Thoracic aorta (tissue), 2 donors: ENCODE measurements around the gene SDS. TPM values are rescaled to one million over a fixed set of nuclear protein-coding genes. Genes with fewer than 3 reads are reported as not detected.

Experiments used
- ATAC-seq: fragments of 150-250 bp; one replicate; pipeline ENCODE4 v1.8.0; 2017; ENCODE audit warnings: low read depth; ENCODE audit not compliant: insufficient number of reproducible peaks, low FRiP score
- DNase-seq: peaks from one replicate; pipeline ENCODE4 v3.0.0-alpha.2; 2020; ENCODE audit warnings: low spot score
- H3K27ac ChIP-seq, 2 donors: fragments of 200-600 bp; sonication (generic); 1 replicate in 1 of 2; 2 replicates in 1 of 2; pipeline ENCODE4 v1.5.1; 2016; ENCODE audit warnings: mild to moderate bottlenecking in 2 of 2, moderate library complexity in 2 of 2
- H3K27me3 ChIP-seq: fragments of 200-600 bp; sonication (generic); replicated peaks from 2 replicates; pipeline ENCODE4 v1.6.0; 2016; ENCODE audit warnings: mild to moderate bottlenecking; ENCODE audit not compliant: insufficient read depth
- H3K36me3 ChIP-seq: fragments of 200-600 bp; sonication (generic); one replicate; pipeline ENCODE4 v1.5.1; 2016
- H3K4me1 ChIP-seq, 2 donors: fragments of 200-600 bp; sonication (generic); 1 replicate in 1 of 2; 2 replicates in 1 of 2; pipeline versions ENCODE4 v1.5.1 to v1.6.0; 2016; ENCODE audit warnings: low read depth in 2 of 2, mild to moderate bottlenecking in 1 of 2; ENCODE audit not compliant: control insufficient read depth in 1 of 2
- H3K4me3 ChIP-seq: fragments of 200-600 bp; sonication (generic); 2 replicates; pipeline ENCODE4 v1.5.1; 2016; ENCODE audit warnings: mild to moderate bottlenecking
- H3K9me3 ChIP-seq: fragments of 200-600 bp; sonication (generic); 2 replicates; pipeline ENCODE4 v1.5.1; 2016
- CTCF ChIP-seq: fragments of 200-600 bp; sonication (generic); IDR thresholded peaks from one replicate; pipeline ENCODE4 v1.5.1; 2019; ENCODE audit warnings: antibody characterized with exemption
- total RNA-seq, 2 donors: library from RNA; depleted of rRNA; stranded (reverse); fragments of >200 nt; gene quantifications; one replicate each; pipeline versions ENCODE4 v1.1.0 to v1.2.3, GENCODE V29; 2016

The SDS gene
- total RNA-seq, 2 donors from 2014 or later, result 5.9 TPM; not detected in 1

GRCh38 chr12:113436586-113436985 is 32.9 kb upstream of the SDS start:
- no peaks in the 10 kb centered on the region for H3K9me3 ChIP-seq
- ATAC-seq (no peak), DNase-seq (no peak)
- no peaks in the 10 kb centered on the region for H3K4me1 ChIP-seq
- no peak overlapping the region for H3K27ac ChIP-seq
- no peaks in the 10 kb centered on the region for H3K27me3 ChIP-seq
- H3K4me3 ChIP-seq, result no peak overlapping the region
- no peaks in the 10 kb centered on the region for H3K36me3 ChIP-seq
- TF ChIP-seq CTCF, result no peak

- H3K27ac ChIP-seq, result no peak overlapping the region
- no peak for DNase-seq
- no peak overlapping the region for H3K4me3 ChIP-seq
- H3K9me3 ChIP-seq, result no peaks in the 10 kb centered on the region
- no peaks in the 10 kb centered on the region for H3K36me3 ChIP-seq
- H3K27me3 ChIP-seq, result no peaks in the 10 kb centered on the region
- ATAC-seq, result no peak
- TF ChIP-seq CTCF, result no peak
- no peaks in the 10 kb centered on the region for H3K4me1 ChIP-seq
Observed at GRCh38 chr12:113435367-113435766, 31.7 kb upstream of the SDS start.

- no peak overlapping the region for H3K27ac ChIP-seq
- H3K36me3 ChIP-seq, result no peaks in the 10 kb centered on the region
- no peaks in the 10 kb centered on the region for H3K9me3 ChIP-seq
- no peaks in the 10 kb centered on the region for H3K27me3 ChIP-seq
- no peak for DNase-seq
- TF ChIP-seq CTCF, result no peak
- no peak for ATAC-seq
- H3K4me1 ChIP-seq, result no peaks in the 10 kb centered on the region
- H3K4me3 ChIP-seq, result no peak overlapping the region
Observed at GRCh38 chr12:113432986-113433385, 29.3 kb upstream of the SDS start.

- TF ChIP-seq CTCF, result no peak
Observed at GRCh38 chr12:113428482-113428881, 24.8 kb upstream of the SDS start.

GRCh38 chr12:113427882-113428281 is 24.2 kb upstream of the SDS start:
- Histone ChIP-seq H3K9me3 (no peaks in the 10 kb centered on the region), H3K27me3 (no peaks in the 10 kb centered on the region), H3K4me1 (peaks cover 1% of the 10 kb centered on the region in 2 donors), H3K4me3 (no peak overlapping the region), H3K36me3 (no peaks in the 10 kb centered on the region), H3K27ac (no peak overlapping the region)
- TF ChIP-seq CTCF, result no peak
- DNase-seq, result no peak
- no peak for ATAC-seq

More at GRCh38 chr12:113428482-113428881, 24.8 kb upstream of the SDS start:
- no peak overlapping the region for H3K4me3 ChIP-seq
- no peaks in the 10 kb centered on the region for H3K4me1 ChIP-seq
- DNase-seq, result no peak
- H3K36me3 ChIP-seq, result no peaks in the 10 kb centered on the region
- H3K27me3 ChIP-seq, result no peaks in the 10 kb centered on the region
- H3K9me3 ChIP-seq, result no peaks in the 10 kb centered on the region
- no peak overlapping the region for H3K27ac ChIP-seq
- ATAC-seq, result no peak
